AG10803 (cell line): ENCODE results near the gene NF2.
"Not testable (repeated sequence)": the region's sequence is repeated elsewhere in the genome, so short reads cannot be mapped to it uniquely, and the experiment has no call there.

ENCODE experiments used
- DNase-seq: peaks from one replicate; pipeline ENCODE4 v3.0.0; 2010; ENCODE audit warnings: low read depth
- H3K4me3 ChIP-seq: 2 replicates; pipeline ENCODE4 v1.5.1; 2011; ENCODE audit warnings: mild to moderate bottlenecking, low read length, control low read depth
- TF ChIP-seq, protein P1 (sequence below): conservative IDR thresholded peaks from 2 replicates; pipeline ENCODE4 v1.5.1; 2011; ENCODE audit warnings: mild to moderate bottlenecking, low read length, control low read depth, inconsistent platforms

NF2 gene

DNA sequence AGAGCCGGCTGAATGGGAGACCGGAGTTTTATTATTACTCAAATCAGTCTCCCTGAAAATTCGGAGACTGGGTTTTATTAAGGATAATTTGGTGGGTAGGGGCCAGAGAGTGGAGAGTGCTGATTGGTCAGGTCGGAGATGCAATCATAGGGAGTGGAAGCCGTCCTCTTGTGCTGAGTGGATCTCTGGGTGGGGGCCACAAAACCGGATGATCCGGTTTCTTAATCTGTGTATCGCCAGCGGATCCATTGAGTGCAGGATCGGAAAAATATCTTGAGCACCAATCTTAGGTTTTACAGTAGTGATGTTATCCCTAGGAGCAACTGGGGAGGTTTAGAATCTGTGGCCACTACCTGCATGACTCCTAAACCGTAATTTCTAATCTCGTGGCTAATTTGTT, 21.6 kb upstream of the NF2 start:
- TF ChIP-seq, protein P1, sequence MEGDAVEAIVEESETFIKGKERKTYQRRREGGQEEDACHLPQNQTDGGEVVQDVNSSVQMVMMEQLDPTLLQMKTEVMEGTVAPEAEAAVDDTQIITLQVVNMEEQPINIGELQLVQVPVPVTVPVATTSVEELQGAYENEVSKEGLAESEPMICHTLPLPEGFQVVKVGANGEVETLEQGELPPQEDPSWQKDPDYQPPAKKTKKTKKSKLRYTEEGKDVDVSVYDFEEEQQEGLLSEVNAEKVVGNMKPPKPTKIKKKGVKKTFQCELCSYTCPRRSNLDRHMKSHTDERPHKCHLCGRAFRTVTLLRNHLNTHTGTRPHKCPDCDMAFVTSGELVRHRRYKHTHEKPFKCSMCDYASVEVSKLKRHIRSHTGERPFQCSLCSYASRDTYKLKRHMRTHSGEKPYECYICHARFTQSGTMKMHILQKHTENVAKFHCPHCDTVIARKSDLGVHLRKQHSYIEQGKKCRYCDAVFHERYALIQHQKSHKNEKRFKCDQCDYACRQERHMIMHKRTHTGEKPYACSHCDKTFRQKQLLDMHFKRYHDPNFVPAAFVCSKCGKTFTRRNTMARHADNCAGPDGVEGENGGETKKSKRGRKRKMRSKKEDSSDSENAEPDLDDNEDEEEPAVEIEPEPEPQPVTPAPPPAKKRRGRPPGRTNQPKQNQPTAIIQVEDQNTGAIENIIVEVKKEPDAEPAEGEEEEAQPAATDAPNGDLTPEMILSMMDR: no peak
- no peak overlapping the region for H3K4me3 ChIP-seq
- no peak for DNase-seq

DNA sequence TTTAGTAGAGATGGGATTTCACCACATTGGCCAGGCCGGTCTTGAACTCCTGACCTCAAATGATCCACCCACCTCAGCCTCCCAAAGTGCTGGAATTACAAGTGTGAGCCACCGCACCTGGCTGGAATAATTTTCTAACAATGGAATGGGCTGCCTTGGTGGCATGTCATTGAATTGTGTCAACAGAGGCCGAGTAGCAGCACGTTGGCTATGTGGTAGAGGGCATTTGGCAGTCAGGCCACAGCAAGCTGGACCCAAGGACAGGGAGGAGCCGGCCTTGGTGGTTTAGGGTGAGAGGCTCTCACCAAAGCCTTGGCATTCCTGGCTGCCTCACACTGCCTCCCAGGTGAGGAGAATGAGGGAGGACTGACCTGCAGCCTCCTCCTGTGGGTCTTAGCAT, 18.5 kb upstream of the NF2 start:
- no peak overlapping the region for H3K4me3 ChIP-seq
- TF ChIP-seq, protein P1: no peak
- DNase-seq: no peak

GRCh38 chr22:29586193-29586705, 17.2 kb upstream of the NF2 start:
- H3K4me3 ChIP-seq, DNase-seq: not testable (repeated sequence)

- TF ChIP-seq, protein P1: no peak; the same call in 1 of the 2 replicates
- no peak overlapping the region for H3K4me3 ChIP-seq
- DNase-seq: peak; percentile 88
Measured at GRCh38 chr22:29587938-29588699, 15.3 kb upstream of the NF2 start.

GRCh38 chr22:29593923-29594322, 9.5 kb upstream of the NF2 start:
- TF ChIP-seq, protein P1: no peak
- DNase-seq: no peak

GRCh38 chr22:29594447-29594846, 9.0 kb upstream of the NF2 start:
- H3K4me3 ChIP-seq, DNase-seq: not testable (repeated sequence)

More at GRCh38 chr22:29593923-29594322, 9.5 kb upstream of the NF2 start:
- H3K4me3 ChIP-seq: no peak overlapping the region

DNA sequence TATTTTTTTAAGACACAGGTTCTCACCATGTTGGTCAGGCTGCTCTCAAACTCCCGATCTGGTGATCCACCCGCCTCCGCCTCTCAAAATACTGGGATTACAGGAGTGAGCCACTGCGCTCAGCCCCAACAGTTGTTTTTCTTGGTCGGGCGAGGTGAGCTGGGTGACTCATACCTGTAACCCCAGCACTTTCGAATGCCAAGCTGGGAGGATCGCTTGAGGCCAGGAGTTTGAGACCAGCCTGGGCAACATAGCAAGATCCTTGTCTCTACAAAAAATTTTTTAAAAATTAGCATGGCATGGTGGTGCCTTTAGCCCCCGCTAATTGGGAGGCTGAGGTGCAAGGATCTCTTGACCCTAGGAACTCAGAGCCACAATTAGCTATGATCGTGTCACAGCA, 7.0 kb upstream of the NF2 start:
- DNase-seq: no peak
- no peak overlapping the region for H3K4me3 ChIP-seq
- TF ChIP-seq, protein P1: no peak

- H3K4me3 ChIP-seq, DNase-seq: not testable (repeated sequence)
Measured at GRCh38 chr22:29597871-29598683, 5.4 kb upstream of the NF2 start.
